Esophagus muscularis mucosa (tissue), 4 donors: ENCODE data around the gene OVCA2.

Experiments
- EP300 ChIP-seq: sonication (generic); formaldehyde crosslinking; IDR thresholded peaks from one replicate; pipeline ENCODE4 v1.6.1; 2017; ENCODE audit warnings: antibody characterized with exemption
- POLR2A ChIP-seq: fragments of 450-650 bp; IDR thresholded peaks from one replicate; pipeline ENCODE4 v1.6.1; 2017; ENCODE audit warnings: antibody characterized with exemption, moderate library complexity, mild to moderate bottlenecking, low read depth
- POLR2AphosphoS5 ChIP-seq, 2 donors: sonication (generic); formaldehyde crosslinking; IDR thresholded peaks; one replicate each; pipeline ENCODE4 v1.6.1; 2017; ENCODE audit warnings: antibody characterized with exemption in 2 of 2
- TF ChIP-seq, protein P1 (sequence below), 3 experiments: fragments of 200-600 bp in 2 of 3; fragments of 450-650 bp in 1 of 3; sonication (generic) in 2 of 3; IDR thresholded peaks; one replicate each; pipeline ENCODE4 v1.5.1; 2017 to 2019; ENCODE audit warnings: antibody characterized with exemption in 3 of 3, mild to moderate bottlenecking in 2 of 3, moderate library complexity in 1 of 3

DNA sequence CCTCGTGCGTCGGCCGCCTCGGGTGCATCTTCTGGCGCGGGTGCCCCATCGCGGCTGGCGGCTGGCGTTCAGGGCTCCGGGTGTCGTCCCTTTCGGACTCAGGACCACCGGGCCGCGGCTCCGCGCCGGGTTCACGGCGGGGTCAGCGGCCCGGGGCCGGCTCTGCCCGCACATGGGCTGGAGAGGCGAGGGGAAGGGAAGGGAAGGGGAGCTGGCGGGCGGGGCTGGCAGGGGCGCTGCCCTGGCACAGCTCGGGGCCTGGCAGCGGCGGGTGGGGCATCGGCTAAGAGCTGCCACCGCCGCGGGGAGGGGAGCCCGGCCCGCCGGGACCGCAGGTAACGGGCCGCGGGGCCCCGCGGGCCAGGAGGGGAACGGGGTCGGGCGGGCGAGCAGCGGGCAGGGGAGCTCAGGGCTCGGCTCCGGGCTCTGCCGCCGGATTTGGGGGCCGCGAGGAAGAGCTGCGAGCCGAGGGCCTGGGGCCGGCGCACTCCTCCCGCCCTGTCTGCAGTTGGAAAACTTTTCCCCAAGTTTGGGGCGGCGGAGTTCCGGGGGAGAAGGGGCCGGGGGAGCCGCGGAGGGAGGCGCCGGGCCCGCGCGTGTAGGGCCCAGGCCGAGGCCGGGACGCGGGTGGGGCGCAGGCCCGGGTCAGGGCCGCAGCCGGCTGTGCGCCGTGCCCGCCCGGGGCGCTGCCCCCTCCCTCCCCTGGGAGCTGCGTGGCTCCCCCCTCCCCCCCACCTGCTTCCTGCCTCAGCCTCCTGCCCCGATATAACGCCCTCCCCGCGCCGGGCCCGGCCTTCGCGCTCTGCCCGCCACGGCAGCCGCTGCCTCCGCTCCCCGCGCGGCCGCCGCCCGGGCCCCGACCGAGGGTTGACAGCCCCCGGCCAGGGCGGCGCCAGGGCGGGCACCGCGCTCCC, 13.7 kb downstream of the OVCA2 start:
- no peak for TF ChIP-seq POLR2A
- TF ChIP-seq, protein P1, sequence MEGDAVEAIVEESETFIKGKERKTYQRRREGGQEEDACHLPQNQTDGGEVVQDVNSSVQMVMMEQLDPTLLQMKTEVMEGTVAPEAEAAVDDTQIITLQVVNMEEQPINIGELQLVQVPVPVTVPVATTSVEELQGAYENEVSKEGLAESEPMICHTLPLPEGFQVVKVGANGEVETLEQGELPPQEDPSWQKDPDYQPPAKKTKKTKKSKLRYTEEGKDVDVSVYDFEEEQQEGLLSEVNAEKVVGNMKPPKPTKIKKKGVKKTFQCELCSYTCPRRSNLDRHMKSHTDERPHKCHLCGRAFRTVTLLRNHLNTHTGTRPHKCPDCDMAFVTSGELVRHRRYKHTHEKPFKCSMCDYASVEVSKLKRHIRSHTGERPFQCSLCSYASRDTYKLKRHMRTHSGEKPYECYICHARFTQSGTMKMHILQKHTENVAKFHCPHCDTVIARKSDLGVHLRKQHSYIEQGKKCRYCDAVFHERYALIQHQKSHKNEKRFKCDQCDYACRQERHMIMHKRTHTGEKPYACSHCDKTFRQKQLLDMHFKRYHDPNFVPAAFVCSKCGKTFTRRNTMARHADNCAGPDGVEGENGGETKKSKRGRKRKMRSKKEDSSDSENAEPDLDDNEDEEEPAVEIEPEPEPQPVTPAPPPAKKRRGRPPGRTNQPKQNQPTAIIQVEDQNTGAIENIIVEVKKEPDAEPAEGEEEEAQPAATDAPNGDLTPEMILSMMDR (IDR thresholded peaks at IDR 0.05) = no peak
- no peak for TF ChIP-seq EP300
- TF ChIP-seq POLR2AphosphoS5 (IDR thresholded peaks at IDR 0.05) = no peak
